Retinal pigment epithelial cell (primary cell): ENCODE results near the gene PRKG1.
A peak's percentile ranks its signal among the peaks of the same experiment; 100 is the strongest.

Experiments used
- DNase-seq: peaks from one replicate; pipeline ENCODE4 v3.0.0-alpha.2; 2010; ENCODE audit warnings: low read depth
- H3K4me3 ChIP-seq: 2 replicates; pipeline ENCODE4 v1.5.1; 2011; ENCODE audit warnings: mild to moderate bottlenecking, low read length, control low read depth, moderate library complexity
- TF ChIP-seq, protein P1 (sequence below): conservative IDR thresholded peaks from 2 replicates; pipeline ENCODE4 v1.5.1; 2011; ENCODE audit warnings: low read depth, low read length, control low read depth, inconsistent platforms

PRKG1 gene

DNA sequence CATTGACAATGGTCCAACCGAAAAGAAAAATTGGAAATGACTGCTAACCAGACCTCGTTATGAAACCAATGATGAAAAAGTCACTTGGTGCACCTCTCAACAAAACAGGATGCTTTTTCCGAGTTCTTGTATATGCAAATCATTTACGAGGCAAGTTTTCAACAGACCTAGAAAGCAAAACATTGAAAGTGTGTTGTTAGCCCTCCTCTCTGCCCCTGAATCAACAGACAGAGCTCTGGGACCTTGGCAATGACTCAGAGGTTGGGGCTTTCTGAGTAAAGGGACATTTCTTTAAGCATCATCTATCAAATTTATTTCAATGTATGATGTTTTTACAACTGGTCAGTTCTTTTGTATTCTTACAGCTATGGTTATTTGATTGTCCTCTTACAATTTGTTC lies 1223.5 kb downstream of the PRKG1 start:
- no peak overlapping the region for H3K4me3 ChIP-seq
- no peak for DNase-seq
- TF ChIP-seq, protein P1, sequence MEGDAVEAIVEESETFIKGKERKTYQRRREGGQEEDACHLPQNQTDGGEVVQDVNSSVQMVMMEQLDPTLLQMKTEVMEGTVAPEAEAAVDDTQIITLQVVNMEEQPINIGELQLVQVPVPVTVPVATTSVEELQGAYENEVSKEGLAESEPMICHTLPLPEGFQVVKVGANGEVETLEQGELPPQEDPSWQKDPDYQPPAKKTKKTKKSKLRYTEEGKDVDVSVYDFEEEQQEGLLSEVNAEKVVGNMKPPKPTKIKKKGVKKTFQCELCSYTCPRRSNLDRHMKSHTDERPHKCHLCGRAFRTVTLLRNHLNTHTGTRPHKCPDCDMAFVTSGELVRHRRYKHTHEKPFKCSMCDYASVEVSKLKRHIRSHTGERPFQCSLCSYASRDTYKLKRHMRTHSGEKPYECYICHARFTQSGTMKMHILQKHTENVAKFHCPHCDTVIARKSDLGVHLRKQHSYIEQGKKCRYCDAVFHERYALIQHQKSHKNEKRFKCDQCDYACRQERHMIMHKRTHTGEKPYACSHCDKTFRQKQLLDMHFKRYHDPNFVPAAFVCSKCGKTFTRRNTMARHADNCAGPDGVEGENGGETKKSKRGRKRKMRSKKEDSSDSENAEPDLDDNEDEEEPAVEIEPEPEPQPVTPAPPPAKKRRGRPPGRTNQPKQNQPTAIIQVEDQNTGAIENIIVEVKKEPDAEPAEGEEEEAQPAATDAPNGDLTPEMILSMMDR: no peak

DNA sequence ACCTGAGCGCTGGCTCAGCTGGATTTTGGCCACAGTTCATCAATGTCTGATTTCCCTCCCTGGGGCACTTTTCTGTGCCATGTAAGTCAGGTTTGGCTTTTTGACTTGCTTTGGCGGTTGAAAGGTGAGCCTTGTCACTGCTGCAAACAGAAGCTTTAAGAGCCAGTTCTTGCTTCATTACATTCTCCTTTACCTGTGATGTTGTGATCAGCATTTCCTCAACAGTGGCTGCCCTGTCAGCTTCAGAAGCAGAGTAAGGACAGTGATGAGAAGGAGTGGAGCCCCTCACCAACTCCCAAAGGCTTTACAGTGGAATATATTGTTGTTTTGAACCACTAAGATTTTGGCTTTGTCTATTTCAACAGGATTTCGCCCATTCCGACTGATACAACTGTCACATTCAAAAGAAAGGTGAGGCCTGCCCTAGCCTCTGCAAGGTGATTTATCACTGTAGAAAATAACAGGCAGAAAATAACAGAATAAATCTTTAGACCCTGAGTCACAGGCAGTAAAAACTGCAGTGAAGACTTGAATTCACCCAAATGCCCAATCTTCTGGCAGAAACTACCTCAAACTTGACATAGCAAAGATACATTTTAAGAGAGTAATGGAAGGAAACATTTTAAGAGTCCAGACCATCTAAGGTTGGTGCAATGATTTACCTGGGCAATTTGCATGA lies 1226.5 kb downstream of the PRKG1 start:
- TF ChIP-seq, protein P1: no peak
- no peak for DNase-seq
- H3K4me3 ChIP-seq: no peak overlapping the region

DNA sequence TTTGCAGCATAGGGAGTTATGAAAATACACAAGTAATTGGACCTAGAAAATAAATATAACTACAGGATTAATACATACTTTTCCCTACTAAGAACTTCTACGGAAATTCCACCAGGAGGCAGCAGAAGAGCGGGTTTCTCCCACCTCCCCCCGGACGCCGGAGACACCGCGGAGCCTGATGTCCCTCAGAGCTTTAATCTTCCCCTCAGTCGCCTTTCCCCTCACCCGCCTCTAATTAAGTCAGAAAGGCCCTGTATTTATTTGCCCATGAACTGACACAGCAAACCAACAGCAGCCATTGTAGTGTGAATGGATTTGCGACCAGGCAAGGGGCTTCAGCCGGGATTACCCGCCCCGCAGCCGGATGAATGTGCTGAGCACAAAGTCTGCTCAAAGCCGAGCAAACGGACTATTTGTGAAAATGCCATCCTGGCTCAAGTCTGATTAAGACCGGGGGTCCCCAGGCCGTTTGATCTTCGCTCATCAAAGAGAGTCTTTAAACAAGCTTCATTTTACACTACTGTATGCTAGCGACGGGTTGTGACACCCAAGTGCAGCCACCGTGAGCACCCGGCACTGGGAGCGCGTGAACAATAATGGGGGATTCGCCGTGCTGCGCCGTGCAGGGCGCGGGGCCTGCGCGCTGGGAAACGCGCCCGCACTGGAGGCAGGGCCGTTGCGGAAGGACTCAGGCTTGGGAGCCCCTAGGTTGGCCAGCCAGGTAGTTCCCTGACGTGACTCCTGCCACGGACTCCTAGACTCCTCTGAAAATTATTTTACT lies 1234.2 kb downstream of the PRKG1 start:
- TF ChIP-seq, protein P1: peak; percentile 66
- H3K4me3 ChIP-seq: peak overlapping the region; percentile 72
- no peak for DNase-seq

DNA sequence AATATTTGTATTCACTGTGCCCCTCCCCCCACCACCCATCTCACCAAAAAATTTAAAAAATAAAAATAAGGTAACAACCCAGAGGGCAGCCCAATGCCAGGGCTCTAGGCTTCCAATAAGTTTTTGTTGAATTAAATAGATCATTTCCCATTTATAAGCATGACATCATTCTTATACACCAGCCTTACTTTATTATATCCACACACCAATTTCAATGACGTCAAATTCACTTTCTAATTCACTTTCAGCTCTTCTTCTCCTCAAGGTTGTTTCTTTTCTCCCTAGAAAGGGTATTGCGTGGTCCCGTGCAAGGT lies 1238.6 kb downstream of the PRKG1 start:
- DNase-seq: no peak
- TF ChIP-seq, protein P1: no peak
- H3K4me3 ChIP-seq: peak overlapping the region; percentile 81

DNA sequence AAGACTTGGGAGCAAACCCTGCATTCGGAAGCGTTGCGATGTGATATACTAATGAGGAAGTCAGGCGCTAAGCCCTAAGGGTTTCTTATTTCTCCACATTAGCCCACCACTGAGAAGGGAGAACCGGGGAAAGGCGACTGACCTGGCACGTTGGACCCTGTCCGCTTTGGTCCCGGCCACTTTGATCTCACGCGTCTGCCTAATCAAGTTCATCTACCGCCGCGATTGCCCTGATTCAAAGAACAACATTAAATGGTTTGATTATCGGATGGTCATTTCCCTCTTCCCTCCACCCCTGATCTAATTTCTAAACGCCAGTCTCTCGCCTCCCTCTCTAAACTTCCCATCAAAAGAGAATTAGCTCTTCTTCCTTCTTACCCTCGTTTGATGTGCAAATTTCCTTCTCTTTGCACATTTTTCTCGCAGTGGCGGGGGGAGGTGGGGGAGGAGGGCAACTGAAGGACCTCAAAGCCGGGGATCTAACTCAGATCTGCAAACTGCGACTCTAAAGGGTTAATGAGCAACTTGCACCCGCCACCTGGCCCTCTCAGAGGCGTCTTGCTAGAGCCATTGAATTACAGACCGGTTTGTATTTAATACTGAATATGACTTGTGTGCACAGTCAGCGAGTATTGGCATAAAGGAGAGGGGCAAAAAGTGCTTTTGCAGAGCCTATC lies 1239.1 kb downstream of the PRKG1 start:
- TF ChIP-seq, protein P1: no peak
- DNase-seq: no peak
- peak overlapping the region; percentile 81 for H3K4me3 ChIP-seq

DNA sequence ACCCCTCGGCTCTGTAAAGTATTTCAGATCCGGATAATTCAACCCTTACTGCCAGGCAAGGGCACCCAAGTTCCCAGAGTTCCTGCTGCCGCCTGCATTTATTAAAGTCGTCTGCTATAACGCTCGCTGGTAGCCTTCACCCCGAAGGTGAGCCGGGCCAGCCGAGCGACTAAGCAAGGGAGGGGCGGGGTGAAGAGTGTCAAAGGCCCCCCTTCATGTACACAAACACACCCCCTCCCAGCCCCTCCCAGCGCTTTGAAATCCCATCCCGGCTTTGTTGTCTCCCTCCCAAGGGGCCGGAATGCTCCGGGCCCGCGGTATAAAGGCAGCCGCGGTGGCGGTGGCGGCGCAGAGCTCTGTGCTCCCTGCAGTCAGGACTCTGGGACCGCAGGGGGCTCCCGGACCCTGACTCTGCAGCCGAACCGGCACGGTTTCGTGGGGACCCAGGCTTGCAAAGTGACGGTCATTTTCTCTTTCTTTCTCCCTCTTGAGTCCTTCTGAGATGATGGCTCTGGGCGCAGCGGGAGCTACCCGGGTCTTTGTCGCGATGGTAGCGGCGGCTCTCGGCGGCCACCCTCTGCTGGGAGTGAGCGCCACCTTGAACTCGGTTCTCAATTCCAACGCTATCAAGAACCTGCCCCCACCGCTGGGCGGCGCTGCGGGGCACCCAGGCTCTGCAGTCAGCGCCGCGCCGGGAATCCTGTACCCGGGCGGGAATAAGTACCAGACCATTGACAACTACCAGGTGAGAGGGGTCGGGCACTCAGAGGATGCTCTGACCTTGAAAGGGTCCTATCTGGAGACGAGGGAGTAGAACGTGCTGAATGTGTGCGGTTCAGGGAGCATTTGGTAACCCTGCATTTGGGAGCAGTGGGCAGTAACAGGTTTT lies 1239.9 kb downstream of the PRKG1 start, which contains the start of gene DKK1:
DKK1 (plus strand) TSS at position 349 of the 889 bp plus-strand sequence; CDS start at position 503, 154 bp downstream.
- H3K4me3 ChIP-seq: peak within 1 kb of the TSS; percentile 81
- DNase-seq: no peak
- TF ChIP-seq, protein P1: peak; percentile 86
